OCI-LY7 (cell line): ENCODE measurements around the gene SEMA6B.

Experiments
- EZH2phosphoT487 ChIP-seq: fragments of 200-600 bp; sonication (generic); IDR thresholded peaks from 2 replicates; pipeline ENCODE4 v1.6.1; 2018; ENCODE audit warnings: low read depth, borderline replicate concordance, mild to moderate bottlenecking, mixed run types, antibody characterized with exemption, low read length, moderate library complexity, mixed read lengths
- TF ChIP-seq, protein P1 (sequence below): fragments of 200-600 bp; sonication (generic); conservative IDR thresholded peaks from 2 replicates; pipeline ENCODE4 v1.5.1; 2014; ENCODE audit warnings: mild to moderate bottlenecking, antibody characterized with exemption, low read length, moderate library complexity, mixed read lengths

DNA sequence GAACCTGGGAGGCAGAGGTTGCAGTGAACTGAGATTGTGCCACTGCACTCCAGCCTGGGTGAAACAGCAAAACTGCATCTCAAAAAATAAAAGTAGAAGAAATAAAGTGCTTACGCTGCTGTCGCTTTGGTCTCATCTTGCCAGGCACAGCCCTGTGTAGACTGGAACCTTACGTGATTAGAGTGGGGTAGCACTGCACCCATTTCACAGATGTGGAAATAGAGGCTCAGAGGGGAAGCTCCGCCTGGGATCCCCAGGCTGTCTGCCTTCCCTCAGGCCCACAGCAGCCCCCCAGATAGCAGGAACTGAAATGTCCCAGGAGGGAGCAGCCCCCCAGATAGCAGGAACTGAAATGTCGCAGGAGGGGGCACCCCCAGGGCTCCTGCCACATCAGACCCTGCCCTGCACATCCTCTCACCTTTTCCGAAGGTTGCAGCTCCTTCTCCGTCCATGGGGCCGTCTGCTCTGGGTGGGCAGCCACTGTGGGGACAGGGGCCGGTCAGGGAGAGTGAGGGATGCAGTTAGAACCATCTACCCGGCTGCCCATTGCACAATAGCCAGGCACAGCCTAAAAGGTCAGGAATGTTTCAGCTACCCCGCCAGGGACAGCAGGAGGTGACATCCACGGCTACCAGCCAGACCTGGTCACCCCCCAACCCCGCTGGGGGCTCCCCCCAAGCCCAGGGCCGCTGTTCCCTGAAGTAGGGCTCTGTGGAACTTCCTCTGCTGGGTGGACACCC lies 43.1 kb downstream of the SEMA6B start:
- TF ChIP-seq, protein P1, sequence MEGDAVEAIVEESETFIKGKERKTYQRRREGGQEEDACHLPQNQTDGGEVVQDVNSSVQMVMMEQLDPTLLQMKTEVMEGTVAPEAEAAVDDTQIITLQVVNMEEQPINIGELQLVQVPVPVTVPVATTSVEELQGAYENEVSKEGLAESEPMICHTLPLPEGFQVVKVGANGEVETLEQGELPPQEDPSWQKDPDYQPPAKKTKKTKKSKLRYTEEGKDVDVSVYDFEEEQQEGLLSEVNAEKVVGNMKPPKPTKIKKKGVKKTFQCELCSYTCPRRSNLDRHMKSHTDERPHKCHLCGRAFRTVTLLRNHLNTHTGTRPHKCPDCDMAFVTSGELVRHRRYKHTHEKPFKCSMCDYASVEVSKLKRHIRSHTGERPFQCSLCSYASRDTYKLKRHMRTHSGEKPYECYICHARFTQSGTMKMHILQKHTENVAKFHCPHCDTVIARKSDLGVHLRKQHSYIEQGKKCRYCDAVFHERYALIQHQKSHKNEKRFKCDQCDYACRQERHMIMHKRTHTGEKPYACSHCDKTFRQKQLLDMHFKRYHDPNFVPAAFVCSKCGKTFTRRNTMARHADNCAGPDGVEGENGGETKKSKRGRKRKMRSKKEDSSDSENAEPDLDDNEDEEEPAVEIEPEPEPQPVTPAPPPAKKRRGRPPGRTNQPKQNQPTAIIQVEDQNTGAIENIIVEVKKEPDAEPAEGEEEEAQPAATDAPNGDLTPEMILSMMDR = no peak
- no peak for TF ChIP-seq EZH2phosphoT487
